Measurements from ENCODE around the gene KIF17. TPM values are rescaled to one million over a fixed set of nuclear protein-coding genes. Genes with fewer than 3 reads are reported as not detected.

KIF17 gene
- total and polyA plus RNA-seq, 2 of the 4 experiments (the other 2 are of a cell fraction): 4.5 to 5.7 TPM

GRCh38 chr1:20753589-20753988 lies 35.8 kb upstream of the KIF17 start:
- H3K4me2 ChIP-seq (ENCODE audit: low read depth, low read length): peak overlapping the region; percentile 78; the same call in 1 of the 2 replicates
- H4K20me1 ChIP-seq (ENCODE audit: insufficient read depth, low read length): peaks cover 2% of the 10 kb centered on the region; the same call in 1 of the 2 replicates
- H3K23ac ChIP-seq (ENCODE audit: low read depth, low read length): peak overlapping the region; percentile 40; the same call in 1 of the 2 replicates
- no peak overlapping the region for H2BK120ac ChIP-seq (ENCODE audit: low read depth, low read length)
- ChIA-PET CTCF (no interaction called here), POLR2A (ENCODE audit: unreplicated experiment) (no interaction called here)
- H2AK9ac ChIP-seq (replicated peaks; ENCODE audit: low read depth, low read length, poor library complexity): no peak overlapping the region
- no peak overlapping the region for H3K56ac ChIP-seq (ENCODE audit: extremely low read depth, insufficient read depth, low read length)
- H3K27me3 ChIP-seq (ENCODE audit: control insufficient read depth, insufficient read depth, low read length): no peaks in the 10 kb centered on the region
- peak overlapping the region; percentile 21; the same call in 1 of the 2 replicates for H2BK20ac ChIP-seq (ENCODE audit: low read depth, low read length)
- in situ Hi-C loops (cut with MboI; ENCODE audit: low sequenced_read_pairs) (no loop called here), intact Hi-C loops (cut with micrococcal nuclease) (no loop called here), dilution Hi-C loops (cut with HindIII; ENCODE audit: low sequenced_read_pairs, unreplicated experiment) (no loop called here)
- H3K27ac ChIP-seq (ENCODE audit: insufficient read depth, low read length): no peak overlapping the region
- ATAC-seq (ENCODE audit: low read depth) (no peak; the same call in 1 of the 2 replicates), DNase-seq (peak; percentile 70)
- H3K14ac ChIP-seq (replicated peaks; ENCODE audit: low read depth, low read length): no peak overlapping the region
- no peak overlapping the region for H4K91ac ChIP-seq (ENCODE audit: insufficient read depth, low read depth, low read length)
- H2BK5ac ChIP-seq (ENCODE audit: low read depth, low read length, poor library complexity, severe bottlenecking): peak overlapping the region; percentile 25
- H3K18ac ChIP-seq (ENCODE audit: low read depth, low read length): peak overlapping the region; percentile 68; the same call in 1 of the 2 replicates
- no peak overlapping the region for H2BK15ac ChIP-seq (ENCODE audit: low read depth, low read length)
- peaks cover 4% of the 10 kb centered on the region for H3K9me1 ChIP-seq (ENCODE audit: insufficient read depth, low read length)
- peaks cover 18 to 66% of the 10 kb centered on the region in 2 experiments for H3K79me1 ChIP-seq (ENCODE audit: low read depth in 1 of 2, low read length in 2 of 2)
- H3K4ac ChIP-seq (ENCODE audit: low read depth, low read length): 0 out of 2 replicates have a peak overlapping the region, but pooled peaks have one; percentile 19
- H3K36me3 ChIP-seq (ENCODE audit: control insufficient read depth, insufficient read depth, low read length): peaks cover 50% of the 10 kb centered on the region
- no peak overlapping the region for H3K4me3 ChIP-seq (ENCODE audit: insufficient read depth, low read depth, low read length)
- peak; percentile 20; the same call in 1 of the 2 replicates for TF ChIP-seq CEBPB (IDR thresholded peaks at IDR 0.05; ENCODE audit: low read depth, low read length)
- TF ChIP-seq POLR2A (IDR thresholded peaks at IDR 0.05; ENCODE audit: low read depth, low read length): no peak
- no CpG with 5 or more reads among the region's 3 CpGs for WGBS, 2 experiments (ENCODE audit: extremely low coverage in 2 of 2, insufficient read length in 1 of 2)
- peak overlapping the region; percentile 42; the same call in 1 of the 2 replicates for H4K5ac ChIP-seq (ENCODE audit: low read depth, low read length)
- H3K9ac ChIP-seq (ENCODE audit: low read depth, low read length): no peak overlapping the region
- no peak overlapping the region for H2AFZ ChIP-seq (replicated peaks; ENCODE audit: low read length, poor library complexity)
- peaks cover 8% of the 10 kb centered on the region for H3K4me1 ChIP-seq (ENCODE audit: control insufficient read depth, insufficient read depth, low read length)
- BruUV-seq (replicated peaks): no TSS peak
- no peak overlapping the region for H4K8ac ChIP-seq (ENCODE audit: low read depth in 2 of 2, low read length in 2 of 2)
- H2AK5ac ChIP-seq (ENCODE audit: low read depth, low read length): no peak overlapping the region
- no peaks in the 10 kb centered on the region for H3K9me3 ChIP-seq (ENCODE audit: control insufficient read depth, insufficient read depth, low read length)

Data from IMR-90 (cell line).